ENCODE results near the gene UBE2D2.
"Not testable (repeated sequence)": the region's sequence is repeated elsewhere in the genome, so short reads cannot be mapped to it uniquely, and the experiment has no call there.

The UBE2D2 gene

DNA sequence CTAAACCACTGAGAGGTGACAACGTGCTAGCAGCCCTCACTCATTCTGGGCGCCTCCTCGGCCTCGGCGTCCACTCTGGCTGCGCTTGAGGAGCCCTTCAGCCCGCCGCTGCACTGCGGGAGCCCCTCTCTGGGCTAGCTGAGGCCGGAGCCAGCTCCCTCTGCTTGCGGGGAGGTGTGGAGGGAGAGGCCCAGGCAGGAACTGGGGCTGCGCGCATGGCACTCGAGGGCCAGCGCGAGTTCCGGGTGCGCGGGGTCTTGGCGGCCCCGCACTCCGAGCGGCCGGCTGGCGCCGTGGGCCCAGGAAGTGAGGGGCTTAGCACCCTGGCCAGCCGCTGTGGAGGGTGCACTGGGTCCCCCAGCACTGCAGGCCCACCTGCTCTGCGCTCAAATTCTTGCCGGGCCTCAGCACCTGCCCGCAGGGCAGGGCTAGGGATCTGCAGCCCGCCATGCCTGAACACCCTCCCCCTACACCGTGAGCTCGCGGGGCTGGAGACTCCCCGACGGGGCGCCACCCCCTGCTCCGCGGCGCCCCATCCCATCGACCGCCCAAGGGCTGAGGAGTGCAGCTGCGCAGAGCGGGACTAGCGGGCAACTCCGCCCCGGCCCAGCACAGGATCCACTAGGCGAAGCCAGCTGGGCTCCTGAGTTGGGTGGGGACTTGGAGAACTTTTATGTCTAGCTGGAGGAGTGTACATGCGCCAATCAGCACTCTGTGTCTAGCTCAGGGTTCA is 11.8 kb upstream of the UBE2D2 start:
- no peak for DNase-seq

DNA sequence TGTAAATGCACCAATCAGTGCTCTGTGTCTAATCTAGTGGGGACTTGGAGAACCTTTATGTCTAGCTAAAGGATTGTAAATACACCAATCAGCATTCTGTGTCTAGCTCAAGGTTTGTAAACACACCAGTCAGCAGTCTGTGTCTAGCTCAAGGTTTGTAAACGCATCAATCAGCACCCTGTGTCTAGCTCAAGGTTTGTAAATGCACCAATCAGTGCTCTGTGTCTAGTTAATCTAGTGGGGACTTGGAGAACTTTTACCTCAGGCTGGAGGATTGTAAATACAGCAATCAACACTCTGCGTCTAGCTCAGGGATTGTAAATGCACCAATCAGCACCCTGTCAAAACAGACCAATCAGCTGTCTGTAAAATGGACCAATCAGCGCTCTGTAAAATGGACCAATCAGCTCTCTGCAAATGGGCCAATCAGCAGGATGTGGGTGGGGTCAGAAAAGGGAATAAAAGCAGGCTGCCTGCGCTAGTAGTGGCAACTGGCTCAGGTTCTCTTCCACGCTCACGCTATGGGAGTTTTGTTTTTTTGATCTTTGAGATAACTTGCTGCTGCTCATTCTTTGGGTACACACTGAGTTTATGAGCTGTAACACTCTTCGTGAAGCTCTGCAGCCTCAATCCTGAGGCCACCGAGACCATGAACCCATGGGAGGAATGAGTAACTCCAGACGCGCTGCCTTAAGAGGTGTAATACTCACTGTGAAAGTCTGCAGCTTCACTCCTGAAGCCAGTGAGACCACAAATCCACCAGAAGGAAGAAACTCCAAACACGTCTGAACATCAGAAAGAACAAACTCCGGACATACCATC is 10.9 kb upstream of the UBE2D2 start:
- not testable (repeated sequence) for DNase-seq

DNA sequence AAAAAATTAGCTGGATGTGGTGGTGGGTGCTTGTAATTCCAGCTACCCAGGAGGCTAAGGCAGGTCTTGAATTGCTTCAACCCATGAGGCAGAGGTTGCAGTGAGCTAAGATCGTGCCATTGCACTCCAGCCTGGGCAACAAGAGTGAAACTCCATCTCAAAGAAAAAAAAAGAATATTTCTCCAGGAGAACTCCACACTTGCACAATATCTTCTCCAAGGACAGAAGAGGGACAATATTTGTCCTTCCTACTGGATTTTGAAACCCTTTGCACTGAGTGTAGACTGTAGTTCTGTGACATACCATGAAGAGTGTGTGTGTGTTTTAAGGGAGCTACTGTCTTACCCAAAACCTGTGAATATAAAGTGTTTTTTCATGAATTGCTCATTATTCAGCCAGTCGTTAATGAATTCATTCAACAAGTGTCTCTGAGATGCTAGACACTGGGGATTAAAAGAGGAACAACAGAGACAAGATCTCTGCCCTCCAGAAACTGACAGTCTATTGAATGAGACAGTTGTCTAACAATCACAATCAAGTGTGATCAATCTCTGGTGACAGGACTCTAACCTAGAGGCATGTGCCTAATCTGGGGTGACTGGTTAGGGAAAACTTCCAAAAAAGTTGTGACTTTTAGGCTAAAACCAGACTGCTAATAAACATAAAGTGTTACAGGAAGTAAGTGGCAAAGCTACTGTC is 9.8 kb upstream of the UBE2D2 start:
- DNase-seq = no peak

DNA sequence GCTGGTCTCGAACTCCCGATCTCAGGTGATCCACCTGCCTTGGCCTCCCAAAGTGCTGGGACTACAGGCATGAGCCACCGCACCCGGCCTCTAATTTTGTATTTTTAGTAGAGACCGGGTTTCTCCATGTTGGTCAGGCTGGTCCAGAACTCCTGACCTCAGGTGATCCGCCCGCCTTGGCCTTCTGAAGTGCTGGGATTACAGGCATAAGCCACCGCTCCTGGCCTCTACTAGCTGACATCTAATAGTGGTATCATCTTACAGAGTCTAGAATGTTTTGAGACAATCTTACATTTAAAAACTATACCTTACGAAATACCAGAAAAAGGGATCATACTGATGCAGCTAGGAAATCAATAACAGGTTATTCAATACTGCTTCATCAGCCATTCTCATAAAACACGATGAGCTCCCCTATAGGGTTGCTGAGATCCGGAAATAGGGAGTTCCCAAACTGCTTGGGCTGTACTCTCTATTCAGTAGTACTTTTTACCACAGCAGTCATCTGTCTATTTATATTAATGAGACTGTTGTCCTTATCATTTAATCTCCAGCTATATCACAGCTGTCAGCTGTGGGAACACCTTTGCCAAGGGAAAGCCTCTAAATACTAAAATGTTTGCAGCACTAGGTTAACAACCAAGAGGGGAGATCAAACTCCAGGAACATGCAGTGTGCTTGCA is 8.1 kb upstream of the UBE2D2 start:
- no peak for DNase-seq

DNA sequence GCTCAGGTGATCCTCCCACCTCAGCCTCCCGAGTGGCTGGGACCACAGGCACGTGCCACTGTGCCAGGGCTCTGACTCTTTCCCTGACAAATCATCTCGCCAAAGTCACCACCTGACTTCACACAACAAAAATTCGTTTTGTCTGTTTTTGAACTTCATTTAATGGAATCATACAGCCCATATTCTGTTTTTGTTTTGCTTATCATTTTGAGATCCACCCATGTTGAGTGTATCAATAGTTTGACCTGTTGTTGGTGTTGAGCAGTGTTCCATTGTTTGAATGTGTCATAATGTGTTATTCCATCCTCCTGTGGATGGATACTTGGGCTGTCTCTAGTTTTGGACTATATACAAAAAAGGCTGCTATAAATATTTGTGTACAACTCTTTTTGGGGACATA is 6.9 kb upstream of the UBE2D2 start:
- DNase-seq = no peak

DNA sequence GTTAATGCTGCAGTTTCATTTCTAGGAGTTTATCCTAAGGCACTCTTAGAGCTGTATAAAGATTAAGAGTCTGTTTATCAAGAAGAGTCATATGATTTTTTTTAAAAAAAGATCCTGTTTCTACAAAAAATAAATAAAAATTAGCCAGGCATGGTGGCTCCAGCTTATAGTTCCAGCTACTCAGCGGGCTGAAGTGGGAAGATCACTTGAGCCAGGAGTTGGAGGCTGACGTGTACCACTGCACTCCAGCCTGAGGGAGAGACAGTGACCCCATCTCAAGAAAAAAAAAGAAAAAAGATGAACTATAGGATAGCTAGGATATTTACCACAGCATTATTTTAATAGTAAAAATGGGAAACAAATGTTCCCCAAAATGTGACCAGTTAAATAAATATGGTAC is 3.3 kb upstream of the UBE2D2 start:
- no peak for DNase-seq

DNA sequence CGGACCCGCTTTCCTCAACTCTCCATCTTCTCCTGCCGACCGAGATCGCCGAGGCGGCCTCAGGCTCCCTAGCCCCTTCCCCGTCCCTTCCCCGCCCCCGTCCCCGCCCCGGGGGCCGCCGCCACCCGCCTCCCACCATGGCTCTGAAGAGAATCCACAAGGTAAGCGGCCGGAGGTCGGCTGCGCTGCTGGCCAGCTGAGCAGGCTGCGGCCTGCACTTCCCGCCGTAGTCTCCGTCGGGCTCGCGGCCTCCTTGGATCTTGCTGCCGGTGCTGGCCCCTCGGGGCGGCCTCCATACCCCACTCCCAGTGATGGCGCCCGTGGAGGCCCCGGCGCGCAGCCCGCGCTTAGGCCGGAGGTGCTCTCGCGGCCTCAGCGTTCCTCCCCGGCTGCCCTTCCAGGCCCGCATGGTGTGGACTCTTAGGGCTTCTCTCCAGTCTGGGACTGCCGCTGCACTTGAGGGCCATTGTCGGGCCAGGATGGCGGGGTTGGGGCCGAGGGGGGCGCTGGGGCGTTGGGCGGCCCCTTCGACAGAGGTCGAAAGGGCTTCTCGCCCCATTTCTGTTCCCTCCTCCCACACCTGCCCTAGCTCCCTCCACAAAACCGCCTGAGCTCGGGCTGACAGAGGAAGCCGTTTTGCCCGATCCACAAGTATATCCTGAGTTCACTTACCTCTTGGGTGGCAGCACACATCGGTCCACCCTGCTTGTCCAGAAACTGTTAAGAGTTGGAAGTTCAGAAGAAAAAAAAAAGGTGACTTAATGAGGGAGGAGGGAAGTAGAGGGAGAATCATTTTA is 714 bp downstream of the UBE2D2 start:
- DNase-seq = no peak

DNA sequence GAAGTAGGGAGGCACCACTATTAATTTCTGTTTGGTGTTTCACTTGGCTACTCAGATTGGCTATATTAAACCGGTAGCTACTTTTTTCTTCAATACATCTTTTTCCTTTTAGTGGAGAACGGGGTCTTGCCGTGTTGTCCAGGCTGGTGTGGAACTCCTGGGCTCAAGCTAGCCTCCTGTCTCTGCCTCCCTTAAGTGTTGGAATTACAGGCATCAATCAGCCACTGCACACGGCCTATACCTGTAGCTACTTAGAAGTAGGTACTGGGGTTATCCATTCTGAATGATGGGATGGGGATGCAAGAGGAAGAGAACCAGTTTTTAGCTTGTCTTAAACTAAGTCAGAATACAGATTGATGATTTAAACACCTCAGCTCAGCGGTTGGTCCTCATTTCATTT is 1.7 kb downstream of the UBE2D2 start:
- no peak for DNase-seq

DNA sequence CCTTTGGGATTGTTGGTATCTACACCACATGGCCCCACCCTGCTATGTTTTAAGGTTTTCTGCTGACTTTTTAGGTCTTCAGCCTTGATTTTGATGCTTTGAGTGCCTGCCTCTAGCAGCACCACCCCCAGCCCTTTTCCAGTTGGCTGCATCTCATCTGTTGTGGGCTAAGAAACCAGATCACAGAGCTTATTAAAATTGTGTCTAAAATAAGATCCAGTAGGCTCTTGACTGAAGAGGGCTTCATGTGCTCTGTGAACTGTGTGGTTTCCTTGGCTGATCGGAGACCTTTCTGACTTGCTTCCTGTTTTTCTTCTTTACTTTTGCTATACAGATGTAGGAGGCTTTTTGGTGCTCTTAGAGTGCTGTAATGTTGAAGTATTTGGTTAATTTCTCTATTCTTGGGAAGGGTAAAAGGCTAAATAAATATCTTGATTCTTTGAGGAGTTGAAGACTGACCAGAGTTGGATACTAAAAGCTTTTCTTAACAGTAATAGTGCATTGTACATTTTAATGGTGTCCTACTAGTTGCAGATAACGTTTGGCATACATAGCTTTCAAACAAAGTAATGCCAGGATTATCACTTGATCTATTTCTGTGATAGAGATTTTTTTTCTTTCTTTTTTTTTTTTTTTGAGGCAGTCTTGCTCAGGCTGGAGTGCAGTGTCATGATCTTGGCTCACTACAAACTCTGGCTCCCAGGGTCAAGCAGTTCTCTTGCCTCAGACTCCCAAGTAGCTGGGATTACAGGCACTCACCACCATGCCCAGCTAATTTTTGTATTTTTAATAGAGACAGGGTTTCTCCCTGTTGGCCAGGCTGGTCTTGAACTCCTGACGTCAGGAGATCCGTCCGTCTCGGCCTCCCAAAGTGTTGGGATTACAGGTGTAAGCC is 4.5 kb downstream of the UBE2D2 start:
- no peak for DNase-seq

DNA sequence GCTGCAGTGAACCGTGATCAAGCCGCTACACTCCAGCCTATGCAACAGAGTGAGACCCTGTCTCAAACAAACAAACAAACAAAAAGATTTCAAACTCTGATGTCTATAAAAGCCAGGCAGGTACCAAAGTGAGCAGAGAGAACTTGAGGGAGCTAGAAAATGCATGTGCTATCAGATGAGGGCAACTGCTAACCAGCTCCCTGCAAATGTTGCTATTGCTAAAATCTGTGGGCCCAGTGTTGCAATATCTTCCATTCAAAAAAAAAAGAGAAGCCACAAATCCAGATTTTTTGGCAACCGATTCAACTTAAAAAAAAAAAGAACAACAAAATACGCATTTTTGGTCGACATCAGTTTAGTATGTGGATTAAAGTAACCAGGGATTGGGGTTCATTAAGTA is 5.5 kb downstream of the UBE2D2 start:
- no peak for DNase-seq

DNA sequence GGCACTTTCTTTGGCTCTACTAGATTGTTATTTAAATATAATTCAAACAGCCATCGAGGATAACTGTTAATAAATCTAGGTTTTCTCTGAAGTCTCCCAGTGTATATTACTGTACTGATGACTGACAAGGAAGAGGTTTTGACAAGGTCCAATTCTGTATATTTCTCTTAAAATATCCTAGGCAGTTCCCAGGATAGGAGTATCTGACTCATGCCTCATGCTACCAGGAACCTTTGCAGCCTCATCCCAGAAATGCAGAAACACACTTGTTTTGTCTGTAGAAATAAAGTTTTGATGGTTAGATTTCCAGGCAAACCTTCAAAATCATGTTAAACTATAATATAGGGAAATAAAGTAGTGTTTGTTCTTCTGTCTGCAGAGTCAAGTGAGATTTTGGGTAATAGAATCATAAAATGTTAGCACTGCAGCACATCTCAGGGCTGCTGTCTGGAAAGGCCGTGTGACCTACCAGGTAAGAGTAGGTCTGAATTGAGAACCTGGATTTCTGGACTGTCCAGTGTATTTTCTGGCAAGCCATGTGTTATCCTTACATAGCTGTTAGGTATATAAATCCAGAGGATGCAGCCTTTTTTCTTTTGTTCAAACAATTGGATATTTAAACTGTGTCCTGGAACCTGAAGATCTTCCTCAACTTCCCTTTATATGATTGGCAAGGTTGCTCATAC is 8.3 kb downstream of the UBE2D2 start:
- no peak for DNase-seq

DNA sequence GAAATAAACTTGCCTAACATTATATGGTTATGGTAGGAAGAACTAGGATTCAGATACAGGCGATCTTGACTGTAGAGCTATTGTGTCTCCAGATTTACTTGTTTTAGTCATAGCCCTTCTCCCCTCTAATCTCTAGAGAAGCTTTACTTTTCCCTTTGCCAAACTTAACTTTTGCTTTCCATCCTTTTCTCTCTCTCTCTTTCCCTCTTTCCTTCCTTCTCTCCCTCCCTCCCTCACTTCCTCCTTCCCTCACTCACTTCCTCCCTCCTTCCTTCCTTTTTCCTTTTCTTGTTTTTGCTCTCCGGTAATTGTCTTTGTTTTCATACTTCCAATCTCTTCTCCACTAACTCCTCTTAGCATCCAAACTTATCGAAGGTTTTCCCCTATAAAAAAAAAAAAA is 10.4 kb downstream of the UBE2D2 start:
- DNase-seq = no peak

DNA sequence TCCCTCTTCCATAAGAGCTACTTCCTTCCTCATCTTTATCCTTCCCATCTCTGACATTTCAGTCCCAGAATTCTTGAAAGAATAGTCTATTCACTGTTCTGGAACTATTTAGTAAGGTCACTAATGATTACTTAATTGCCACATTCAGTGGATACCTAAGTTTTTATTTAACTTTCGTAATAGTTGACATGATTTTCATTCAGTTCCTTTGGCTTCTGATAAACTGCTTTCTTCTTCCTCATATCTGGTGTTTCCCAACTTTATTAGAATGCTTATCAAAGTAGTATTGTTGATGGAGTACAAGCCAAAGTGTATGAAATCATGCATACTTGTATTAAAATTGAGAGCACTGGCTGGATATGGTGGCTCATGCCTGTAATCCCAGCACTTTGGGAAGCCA is 10.8 kb downstream of the UBE2D2 start:
- no peak for DNase-seq

DNA sequence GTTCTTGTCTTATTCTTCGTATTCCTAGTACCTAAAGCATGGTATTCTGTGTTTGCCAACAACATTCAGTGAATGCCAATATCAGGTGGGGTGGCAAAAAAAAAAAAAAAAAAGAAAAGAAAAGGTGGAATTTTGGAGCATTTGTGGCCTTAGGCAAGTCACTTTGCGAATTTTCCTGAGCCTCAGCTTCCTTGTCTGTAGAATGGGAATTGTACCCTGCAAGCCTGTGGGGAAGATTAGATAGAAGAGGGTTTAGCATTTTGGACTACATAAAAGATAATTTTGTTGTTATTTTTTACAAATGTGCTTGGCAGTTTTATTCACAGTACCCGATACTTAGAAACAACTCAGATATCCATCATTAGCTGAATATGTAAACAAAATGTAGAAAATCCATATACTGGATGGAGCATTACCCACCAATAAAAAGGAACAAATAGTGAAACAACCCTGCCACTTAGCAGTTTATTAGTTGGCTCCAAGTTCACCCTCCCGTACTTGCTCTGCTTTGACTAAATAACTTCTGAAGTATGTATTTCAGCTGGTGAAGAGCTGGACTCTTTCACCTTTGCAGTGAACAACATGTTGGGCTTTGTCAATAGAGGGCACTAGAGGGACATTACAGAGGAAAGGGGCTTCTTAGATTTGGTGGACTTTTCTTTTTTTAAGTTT is 13.6 kb downstream of the UBE2D2 start:
- no peak for DNase-seq

DNA sequence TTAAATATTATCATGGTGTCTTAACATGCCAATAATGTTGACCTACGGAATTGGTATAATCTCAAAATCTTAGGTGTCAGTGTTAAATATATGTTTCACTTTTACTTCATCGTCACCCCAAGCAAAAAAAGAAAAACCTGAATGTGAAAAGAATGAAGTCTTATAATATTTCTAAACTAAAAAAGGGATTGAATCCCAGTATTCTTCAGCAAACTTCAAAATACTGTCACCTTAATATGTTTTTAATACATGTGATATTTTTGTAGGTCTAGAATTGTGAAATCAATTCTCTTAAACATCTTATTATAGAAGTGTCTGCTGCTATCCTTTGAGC is 14.1 kb downstream of the UBE2D2 start:
- DNase-seq = no peak

DNA sequence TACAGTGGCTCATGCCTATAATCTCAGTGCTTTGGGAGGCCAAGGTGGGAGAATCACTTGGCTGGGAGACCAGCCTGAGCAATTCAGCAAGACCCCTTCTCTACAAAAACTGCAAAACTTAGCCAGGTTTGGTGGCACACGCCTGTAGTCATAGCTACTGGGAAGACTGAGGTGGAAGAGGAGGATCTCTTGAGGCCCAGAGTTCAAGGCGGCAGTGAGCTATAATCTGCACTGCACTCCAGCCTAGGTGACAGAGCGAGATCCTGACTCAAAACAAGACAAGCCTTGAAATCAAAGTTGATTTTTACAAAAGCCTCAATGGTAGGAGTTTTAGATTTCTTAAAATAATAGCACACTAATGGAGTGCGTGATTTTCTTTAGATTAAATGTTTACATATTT is 14.6 kb downstream of the UBE2D2 start:
- no peak for DNase-seq

DNA sequence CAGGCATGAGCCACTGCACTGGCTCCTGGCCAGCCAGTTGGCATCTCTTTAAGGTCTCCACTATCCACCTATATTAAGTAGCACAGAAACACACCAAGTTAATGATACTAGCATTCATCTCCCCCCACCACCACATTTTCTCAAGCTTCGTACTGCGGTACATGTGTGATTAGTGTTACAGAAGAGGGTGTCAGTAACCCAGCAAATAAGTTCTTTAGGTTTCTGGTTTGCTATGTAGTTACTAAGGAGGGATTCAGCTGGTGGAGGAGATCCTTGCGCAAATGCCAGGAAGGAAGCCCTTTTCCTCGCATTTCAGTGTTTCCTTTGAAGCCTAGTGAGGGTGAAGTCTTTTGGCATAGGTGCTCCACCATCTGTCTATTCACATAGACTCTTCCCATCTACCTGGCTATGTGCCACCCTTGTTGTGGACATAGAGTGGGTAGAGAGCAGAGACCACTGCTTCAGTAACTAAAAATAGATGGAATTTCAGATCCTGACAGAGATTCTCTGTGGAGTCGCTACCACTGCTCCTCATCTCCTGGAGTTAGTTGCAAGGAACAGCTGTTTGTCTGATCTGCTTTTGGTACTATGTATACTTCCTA is 16.7 kb downstream of the UBE2D2 start:
- no peak for DNase-seq

DNA sequence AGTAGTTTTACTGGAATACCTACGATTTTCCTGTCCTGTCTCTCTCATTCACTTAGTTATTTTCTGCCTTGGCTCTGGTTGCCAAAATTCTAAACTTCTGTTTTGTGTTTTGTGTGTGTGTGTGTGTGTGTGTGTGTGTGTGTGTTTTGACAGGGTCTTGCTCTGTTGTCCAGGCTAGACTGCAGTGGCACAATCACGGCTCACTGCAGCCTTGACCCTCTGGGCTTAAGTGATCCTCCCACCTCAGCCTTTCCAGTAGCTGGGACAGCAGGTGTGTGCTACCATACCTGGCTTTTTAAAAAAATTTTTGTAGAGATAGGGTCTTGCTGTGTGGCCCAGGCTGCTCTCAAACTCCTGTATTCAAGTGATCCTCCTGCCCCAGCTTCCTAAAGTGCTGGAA is 17.2 kb downstream of the UBE2D2 start:
- DNase-seq = no peak

DNA sequence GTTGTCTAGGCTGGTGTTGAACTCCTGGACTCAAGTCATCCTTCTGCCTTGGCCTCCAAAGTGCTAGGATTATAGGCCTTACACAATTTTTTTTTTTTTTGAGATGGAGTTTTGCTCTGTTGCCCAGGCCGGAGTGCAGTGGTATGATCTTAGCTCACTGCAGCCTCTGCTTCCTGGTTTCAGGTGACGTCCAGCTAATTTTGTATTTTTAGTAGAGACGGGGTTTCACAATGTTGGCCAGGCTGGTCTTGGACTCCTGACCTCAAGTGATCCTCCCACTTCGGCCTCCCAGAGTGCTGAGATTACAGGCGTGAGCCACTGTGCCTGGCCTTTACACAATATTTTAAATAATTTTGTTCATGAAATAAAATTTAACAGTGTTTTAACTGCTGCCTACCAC is 21.0 kb downstream of the UBE2D2 start:
- DNase-seq = not testable (repeated sequence)

DNA sequence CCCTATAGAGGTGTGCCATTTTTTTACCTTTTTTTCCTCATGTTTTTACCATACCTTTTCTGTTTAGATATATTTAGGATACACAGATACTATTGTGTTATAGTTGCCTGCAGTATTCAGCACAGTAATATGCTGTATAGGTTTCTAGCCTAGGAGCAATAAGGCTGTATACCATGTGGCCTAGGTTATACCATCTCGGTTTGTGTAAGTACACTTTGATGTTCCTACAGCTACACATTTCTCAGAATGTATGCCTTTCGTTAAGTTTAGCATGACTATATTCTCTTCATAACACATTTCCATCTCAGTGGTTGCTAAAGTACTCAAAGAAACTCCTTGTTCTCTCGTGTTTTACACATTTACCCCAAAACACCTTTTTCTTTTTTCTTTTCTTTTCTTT is 23.0 kb downstream of the UBE2D2 start:
- no peak for DNase-seq
